Endothelial cell of umbilical vein (primary cell): ENCODE data around the gene LIN28B. TPM values are rescaled to one million over a fixed set of nuclear protein-coding genes. Genes with fewer than 3 reads are reported as not detected.

ENCODE experiments used
- BruUV-seq: library from RNA; stranded (reverse); fragments of 400-500 nt; replicated peaks from 2 replicates; lab custom pipeline; 2021; lab: Mats Ljungman, UMichigan
- CTCF ChIA-PET: fragments of 300-600, 350-600 bp; sonication (Branson Sonifier 250); formaldehyde crosslinking; loops from one replicate; lab custom pipeline; 2021; ENCODE audit warnings: antibody characterized with exemption, inconsistent platforms; lab: Charles Lee
- POLR2A ChIA-PET: fragments of 300-600, 350-600 bp; sonication (Branson Sonifier 250); formaldehyde crosslinking; loops from one replicate; lab custom pipeline; 2021; ENCODE audit warnings: antibody characterized with exemption, inconsistent platforms; lab: Charles Lee
- DNase-seq: peaks from one replicate; pipeline ENCODE4 v3.0.0-alpha.2; 2011; ENCODE audit warnings: low read depth, low spot score
- FAIRE-seq: peaks from 2 replicates; lab custom pipeline; 2011; peaks lifted over from hg19 to GRCh38; lab: Jason Lieb, UNC
- H2AFZ ChIP-seq: 2 replicates; pipeline ENCODE4 v1.6.0; 2012; ENCODE audit warnings: low read depth, low read length, control low read depth, inconsistent platforms
- H3K27ac ChIP-seq: 2 replicates; pipeline ENCODE4 v1.5.1; 2011; ENCODE audit warnings: low read depth, mild to moderate bottlenecking, control low read depth, low read length, moderate library complexity; ENCODE audit not compliant: insufficient read depth
- H3K27me3 ChIP-seq, 2 experiments: 2 replicates each; pipeline versions ENCODE4 v1.6.0 to v1.6.1; 2011; ENCODE audit warnings: low read length in 2 of 2, mixed read lengths in 1 of 2; ENCODE audit not compliant: control insufficient read depth in 2 of 2, insufficient read depth in 2 of 2
- H3K36me3 ChIP-seq, 2 experiments: 2 replicates in 1 of 2; 3 replicates in 1 of 2; pipeline ENCODE4 v1.5.1; 2011; ENCODE audit warnings: low read length in 2 of 2, mild to moderate bottlenecking in 1 of 2, moderate library complexity in 1 of 2; ENCODE audit not compliant: control insufficient read depth in 2 of 2, insufficient read depth in 2 of 2; ENCODE audit errors: extremely low read depth in 1 of 2
- H3K4me1 ChIP-seq: 3 replicates; pipeline ENCODE4 v1.5.1; 2011; ENCODE audit warnings: mild to moderate bottlenecking, low read length; ENCODE audit not compliant: control insufficient read depth, insufficient read depth; ENCODE audit errors: extremely low read depth
- H3K4me2 ChIP-seq: 2 replicates; pipeline ENCODE4 v1.6.1; 2011; ENCODE audit warnings: low read length, control low read depth, mixed read lengths; ENCODE audit not compliant: insufficient read depth
- H3K4me3 ChIP-seq, 3 experiments: fragments of 200-600 bp in 1 of 3; sonication (generic), shearing (Covaris generic) in 1 of 3; replicated peaks in 1 of 3; 2 replicates each; pipeline ENCODE4 v1.5.1; 2011 to 2016; ENCODE audit warnings: control low read depth in 3 of 3, low read length in 3 of 3, mild to moderate bottlenecking in 2 of 3, inconsistent platforms in 1 of 3, low read depth in 1 of 3, moderate library complexity in 1 of 3; ENCODE audit not compliant: insufficient read depth in 1 of 3
- H3K79me2 ChIP-seq: 2 replicates; pipeline ENCODE4 v1.6.0; 2012; ENCODE audit warnings: low read length, inconsistent platforms; ENCODE audit not compliant: control insufficient read depth, insufficient read depth
- H3K9ac ChIP-seq: replicated peaks from 2 replicates; pipeline ENCODE3; 2011; ENCODE audit warnings: low read length, control low read depth; ENCODE audit not compliant: insufficient read depth; ENCODE audit errors: extremely low read depth
- H3K9me1 ChIP-seq: replicated peaks from 3 replicates; pipeline ENCODE4 v1.6.0; 2011; ENCODE audit warnings: mild to moderate bottlenecking, low read length; ENCODE audit not compliant: control insufficient read depth, insufficient read depth; ENCODE audit errors: extremely low read depth
- H3K9me3 ChIP-seq: replicated peaks from 2 replicates; pipeline ENCODE4 v1.5.1; 2012; ENCODE audit warnings: low read length, inconsistent platforms; ENCODE audit not compliant: control insufficient read depth, insufficient read depth
- H4K20me1 ChIP-seq: replicated peaks from 2 replicates; pipeline ENCODE3; 2011; ENCODE audit warnings: mild to moderate bottlenecking, low read length; ENCODE audit not compliant: control insufficient read depth, insufficient read depth; ENCODE audit errors: extremely low read depth
- EZH2 ChIP-seq: IDR thresholded peaks from 2 replicates; pipeline ENCODE4 v1.6.1; 2012; ENCODE audit warnings: borderline replicate concordance, low read depth, mild to moderate bottlenecking, moderate library complexity, low read length, inconsistent platforms; ENCODE audit not compliant: severe bottlenecking
- FOS ChIP-seq: IDR thresholded peaks from 2 replicates; pipeline ENCODE4 v1.6.1; 2011; ENCODE audit warnings: mild to moderate bottlenecking, low read length, moderate library complexity, borderline replicate concordance; ENCODE audit not compliant: insufficient read depth
- GATA2 ChIP-seq: IDR thresholded peaks from 2 replicates; pipeline ENCODE4 v1.7.0; 2011; ENCODE audit warnings: low read depth, mild to moderate bottlenecking, moderate library complexity, mixed read lengths, low read length; ENCODE audit not compliant: insufficient read length, insufficient read depth
- JUN ChIP-seq: IDR thresholded peaks from 2 replicates; pipeline ENCODE4 v1.6.1; 2011; ENCODE audit warnings: borderline replicate concordance, low read depth; ENCODE audit not compliant: insufficient read length, insufficient read depth
- MAX ChIP-seq: IDR thresholded peaks from 2 replicates; pipeline ENCODE4 v1.6.1; 2011; ENCODE audit not compliant: insufficient read depth, insufficient read length
- MYC ChIP-seq: IDR thresholded peaks from one replicate; pipeline ENCODE4 v1.6.1; 2011; ENCODE audit warnings: mild to moderate bottlenecking, low read depth, low read length
- POLR2A ChIP-seq: IDR thresholded peaks from 2 replicates; pipeline ENCODE4 v1.6.1; 2012; ENCODE audit warnings: low read depth, mild to moderate bottlenecking, control low read depth, low read length
- POLR2AphosphoS5 ChIP-seq: IDR thresholded peaks from 2 replicates; pipeline ENCODE4 v1.6.1; 2012; ENCODE audit warnings: low read depth, mild to moderate bottlenecking, control low read depth, low read length, moderate library complexity; ENCODE audit not compliant: insufficient read depth
- dilution Hi-C: fragments of 300-500 bp; cut with MboI; formaldehyde crosslinking; loops from one replicate; pipeline ENCODE4 v1.15.0; 2019; ENCODE audit warnings: low sequenced_read_pairs; ENCODE audit not compliant: extremely low pct_ligation_motif_present
- intact Hi-C: fragments of 100-400 bp; cut with micrococcal nuclease; formaldehyde crosslinking; loops from one replicate; pipeline ENCODE4 v1.10.0; 2022
- polyA plus RNA-seq, 4 experiments: library from polyadenylated mRNA; depleted of rRNA in 3 of 4; stranded (reverse) in 3 of 4; unstranded in 1 of 4; fragments of >200 nt; gene quantifications; 2 replicates each; pipeline versions ENCODE4 v1.2.1 to v1.2.3, GENCODE V29; 2011 to 2012; ENCODE audit warnings: missing spikeins in 1 of 4
- total RNA-seq: library from RNA; stranded (reverse); gene quantifications from 2 replicates; pipeline ENCODE4 v1.2.3, GENCODE V29; 2021

Gene LIN28B
- total and polyA plus RNA-seq, 2 donors (not counting 3 experiments of a cell fraction or from before 2014, with no cell fraction given): not detected

GRCh38 chr6:105034470-105034869 is 77.6 kb downstream of the LIN28B start:
- Histone ChIP-seq H3K27ac (no peak overlapping the region), H2AFZ (no peak overlapping the region), H3K9me1 (no peaks in the 10 kb centered on the region), H3K9me3 (no peaks in the 10 kb centered on the region), H4K20me1 (no peaks in the 10 kb centered on the region), H3K4me1 (no peaks in the 10 kb centered on the region), H3K4me2 (no peak overlapping the region), H3K9ac (no peak overlapping the region), H3K4me3 (no peak overlapping the region), H3K27me3 (no peaks in the 10 kb centered on the region), H3K36me3 (no peaks in the 10 kb centered on the region), H3K79me2 (no peaks in the 10 kb centered on the region)
- DNase-seq (no peak), FAIRE-seq (no peak)
- intact Hi-C loops: no loop called here
- ChIA-PET POLR2A (no interaction called here), CTCF (interaction anchor here (0.6 to 1.6 kb wide), 2 partner anchors 8 to 43 kb away, joined by 4 to 6 read pairs; no protein-coding TSS in a partner anchor)
- dilution Hi-C loops: no loop called here
- TF ChIP-seq POLR2AphosphoS5 (no peak), MAX (no peak), GATA2 (no peak), MYC (no peak), POLR2A (no peak), FOS (no peak), EZH2 (no peak)
- no TSS peak for BruUV-seq

- DNase-seq (no peak), FAIRE-seq (no peak)
- no peak overlapping the region for H2AFZ ChIP-seq
- H3K27me3 ChIP-seq: no peaks in the 10 kb centered on the region
- H3K9me3 ChIP-seq: no peaks in the 10 kb centered on the region
- no peak overlapping the region for H3K27ac ChIP-seq
- no peaks in the 10 kb centered on the region for H3K9me1 ChIP-seq
- no peak overlapping the region for H3K4me3 ChIP-seq
- H3K79me2 ChIP-seq: no peaks in the 10 kb centered on the region
- intact Hi-C loops: no loop called here
- BruUV-seq: no TSS peak
- H3K36me3 ChIP-seq: no peaks in the 10 kb centered on the region
- H3K4me2 ChIP-seq: no peak overlapping the region
- ChIA-PET CTCF (interaction anchor here (2.4 kb wide), 1 partner anchor 42 kb away, joined by 7 read pairs; no protein-coding TSS in a partner anchor), POLR2A (no interaction called here)
- TF ChIP-seq GATA2 (no peak), MAX (no peak), JUN (no peak)
- no peaks in the 10 kb centered on the region for H4K20me1 ChIP-seq
- H3K9ac ChIP-seq: no peak overlapping the region
- dilution Hi-C loops: no loop called here
- H3K4me1 ChIP-seq: no peaks in the 10 kb centered on the region
Measured at GRCh38 chr6:105035299-105035698, 78.4 kb downstream of the LIN28B start.
